WERI-Rb-1 (cell line): ENCODE measurements around the gene OR4C13.
"Not testable (repeated sequence)": the region's sequence is repeated elsewhere in the genome, so short reads cannot be mapped to it uniquely, and the experiment has no call there.

Source experiments
- DNase-seq: peaks from one replicate; pipeline ENCODE4 v3.0.0-alpha.2; 2020
- H3K27ac ChIP-seq: fragments of 250-450 bp; sonication (Bioruptor Pico); 2 replicates; pipeline ENCODE4 v1.5.1; 2020; ENCODE audit warnings: mild to moderate bottlenecking, moderate library complexity
- H3K27me3 ChIP-seq: fragments of 250-450 bp; sonication (Bioruptor Pico); 2 replicates; pipeline ENCODE4 v1.5.1; 2021; ENCODE audit warnings: mild to moderate bottlenecking, low read depth, moderate library complexity; ENCODE audit not compliant: insufficient read depth, severe bottlenecking
- H3K36me3 ChIP-seq: fragments of 250-450 bp; sonication (Bioruptor Pico); 2 replicates; pipeline ENCODE4 v1.5.1; 2020; ENCODE audit warnings: mild to moderate bottlenecking, moderate library complexity
- H3K4me3 ChIP-seq: 2 replicates; pipeline ENCODE4 v1.5.1; 2011; ENCODE audit warnings: low read depth, mild to moderate bottlenecking, control low read depth, low read length
- H3K9me3 ChIP-seq: fragments of 250-450 bp; sonication (Bioruptor Pico); 2 replicates; pipeline ENCODE4 v1.5.1; 2021; ENCODE audit warnings: mild to moderate bottlenecking, moderate library complexity; ENCODE audit not compliant: severe bottlenecking
- TF ChIP-seq, protein P1 (sequence below): IDR thresholded peaks from 2 replicates; pipeline ENCODE4 v1.5.1; 2011; ENCODE audit warnings: low read depth, mild to moderate bottlenecking, control low read depth, inconsistent platforms, low read length

Gene OR4C13

DNA sequence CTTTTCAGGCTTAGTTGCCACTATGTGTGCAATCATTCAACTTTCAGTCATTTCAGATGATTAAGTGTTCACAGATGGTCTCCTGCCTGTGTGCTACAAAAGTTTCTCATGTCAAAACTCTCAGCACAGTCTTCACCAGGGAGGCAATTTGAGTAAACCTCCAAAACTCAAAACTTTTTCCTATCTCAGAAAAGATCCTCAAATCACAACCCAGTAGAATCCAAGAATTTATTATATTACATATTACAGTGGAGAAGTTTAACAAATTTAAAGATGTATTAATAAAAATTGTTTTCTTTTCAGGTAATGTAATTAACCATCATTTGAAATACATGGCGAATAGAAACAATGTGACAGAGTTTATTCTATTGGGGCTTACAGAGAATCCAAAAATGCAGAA lies at the start of gene OR4C13:
OR4C13 (plus strand) TSS at position 301 of the 400 bp plus-strand sequence; CDS start at position 333, 32 bp downstream.
- Histone ChIP-seq H3K27ac (no peak within 1 kb of the TSS), H3K36me3 (no peaks in the 10 kb centered on the region), H3K9me3 (no peaks in the 10 kb centered on the region), H3K4me3 (no peak within 1 kb of the TSS), H3K27me3 (no peaks in the 10 kb centered on the region)
- TF ChIP-seq, protein P1, sequence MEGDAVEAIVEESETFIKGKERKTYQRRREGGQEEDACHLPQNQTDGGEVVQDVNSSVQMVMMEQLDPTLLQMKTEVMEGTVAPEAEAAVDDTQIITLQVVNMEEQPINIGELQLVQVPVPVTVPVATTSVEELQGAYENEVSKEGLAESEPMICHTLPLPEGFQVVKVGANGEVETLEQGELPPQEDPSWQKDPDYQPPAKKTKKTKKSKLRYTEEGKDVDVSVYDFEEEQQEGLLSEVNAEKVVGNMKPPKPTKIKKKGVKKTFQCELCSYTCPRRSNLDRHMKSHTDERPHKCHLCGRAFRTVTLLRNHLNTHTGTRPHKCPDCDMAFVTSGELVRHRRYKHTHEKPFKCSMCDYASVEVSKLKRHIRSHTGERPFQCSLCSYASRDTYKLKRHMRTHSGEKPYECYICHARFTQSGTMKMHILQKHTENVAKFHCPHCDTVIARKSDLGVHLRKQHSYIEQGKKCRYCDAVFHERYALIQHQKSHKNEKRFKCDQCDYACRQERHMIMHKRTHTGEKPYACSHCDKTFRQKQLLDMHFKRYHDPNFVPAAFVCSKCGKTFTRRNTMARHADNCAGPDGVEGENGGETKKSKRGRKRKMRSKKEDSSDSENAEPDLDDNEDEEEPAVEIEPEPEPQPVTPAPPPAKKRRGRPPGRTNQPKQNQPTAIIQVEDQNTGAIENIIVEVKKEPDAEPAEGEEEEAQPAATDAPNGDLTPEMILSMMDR = no peak
- DNase-seq = no peak

DNA sequence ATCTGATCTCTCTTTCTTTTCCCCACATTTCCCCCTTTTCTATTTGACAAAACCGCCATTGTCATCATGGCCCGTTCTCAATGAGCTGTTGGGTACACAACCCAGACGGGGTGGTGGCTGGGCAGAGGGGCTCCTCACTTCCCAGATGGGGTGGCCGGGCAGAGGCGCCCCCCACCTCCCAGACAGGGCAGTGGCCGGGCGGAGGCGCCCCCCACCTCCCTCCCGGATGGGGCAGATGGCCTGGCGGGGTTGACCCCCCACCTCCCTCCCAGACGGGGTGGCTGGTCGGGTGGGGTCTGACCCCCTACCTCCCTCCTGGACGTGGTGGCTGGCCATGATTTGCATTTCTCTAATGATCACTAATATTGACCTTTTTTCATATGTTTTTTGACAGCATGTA lies 40.7 kb upstream of the OR4C13 start:
- not testable (repeated sequence) for DNase-seq, H3K36me3 ChIP-seq, H3K4me3 ChIP-seq, H3K9me3 ChIP-seq, H3K27me3 ChIP-seq, H3K27ac ChIP-seq

DNA sequence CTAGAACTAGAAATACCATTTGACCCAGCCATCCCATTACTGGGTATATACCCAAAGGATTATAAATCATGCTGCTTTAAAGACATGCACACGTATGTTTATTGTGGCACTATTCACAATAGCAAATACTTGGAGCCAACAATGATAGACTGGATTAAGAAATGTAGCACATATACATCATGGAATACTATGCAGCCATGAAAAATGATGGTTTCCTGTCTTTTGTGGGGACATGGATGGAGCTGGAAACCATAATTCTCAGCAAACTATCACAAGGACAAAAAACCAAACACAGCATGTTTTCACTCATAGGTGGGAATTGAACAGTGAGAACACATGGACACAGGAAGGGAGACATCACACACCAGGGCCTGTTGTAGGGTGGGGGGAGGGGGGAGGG lies 3.5 kb upstream of the OR4C13 start:
- H3K36me3 ChIP-seq, H3K4me3 ChIP-seq, H3K9me3 ChIP-seq, H3K27ac ChIP-seq, H3K27me3 ChIP-seq, DNase-seq: not testable (repeated sequence)

DNA sequence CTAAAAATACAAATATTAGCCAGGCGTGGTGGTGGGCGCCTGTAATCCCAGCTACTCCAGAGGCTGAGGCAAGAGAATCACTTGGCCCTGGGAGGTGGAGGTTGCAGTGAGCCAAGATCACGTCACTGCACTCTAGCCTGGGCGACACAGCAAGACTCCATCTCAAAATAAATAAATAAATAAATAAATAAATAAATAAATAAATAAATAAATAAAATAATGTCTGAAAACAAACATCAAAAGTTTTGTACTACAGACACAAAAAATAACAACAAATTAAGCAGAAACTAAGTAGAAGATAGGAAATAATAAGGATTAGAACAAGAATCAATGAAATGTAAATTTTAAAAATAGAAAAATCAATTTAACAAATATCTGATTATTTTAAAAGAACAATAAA lies 21.2 kb downstream of the OR4C13 start:
- not testable (repeated sequence) for H3K36me3 ChIP-seq, H3K27ac ChIP-seq, H3K9me3 ChIP-seq, H3K4me3 ChIP-seq, H3K27me3 ChIP-seq, DNase-seq

DNA sequence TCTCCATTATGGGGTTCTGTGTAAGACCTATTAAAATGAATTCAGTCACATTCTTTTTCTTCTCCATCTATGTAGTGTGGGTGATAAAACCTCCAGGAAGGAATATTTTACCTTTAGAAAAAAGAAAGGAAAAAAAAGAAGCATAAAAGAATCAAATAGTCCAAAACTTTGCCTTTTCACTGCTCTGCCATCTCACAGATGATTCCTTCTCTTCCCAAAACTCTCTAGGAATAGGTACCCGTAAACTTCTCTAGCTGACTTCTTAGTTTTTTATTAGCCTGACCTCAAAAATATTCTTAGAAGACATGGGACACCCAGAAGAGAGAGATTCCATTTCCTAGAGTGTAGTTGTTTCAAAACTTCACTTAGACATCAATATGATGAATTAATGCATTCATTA lies 30.2 kb downstream of the OR4C13 start, which contains the start of gene OR4C12:
OR4C12 (minus strand) TSS at position 101 of the 400 bp plus-strand sequence; CDS start at position 67, 34 bp downstream.
- H3K27me3 ChIP-seq, H3K9me3 ChIP-seq, H3K4me3 ChIP-seq, H3K27ac ChIP-seq, DNase-seq, H3K36me3 ChIP-seq: not testable (repeated sequence)

DNA sequence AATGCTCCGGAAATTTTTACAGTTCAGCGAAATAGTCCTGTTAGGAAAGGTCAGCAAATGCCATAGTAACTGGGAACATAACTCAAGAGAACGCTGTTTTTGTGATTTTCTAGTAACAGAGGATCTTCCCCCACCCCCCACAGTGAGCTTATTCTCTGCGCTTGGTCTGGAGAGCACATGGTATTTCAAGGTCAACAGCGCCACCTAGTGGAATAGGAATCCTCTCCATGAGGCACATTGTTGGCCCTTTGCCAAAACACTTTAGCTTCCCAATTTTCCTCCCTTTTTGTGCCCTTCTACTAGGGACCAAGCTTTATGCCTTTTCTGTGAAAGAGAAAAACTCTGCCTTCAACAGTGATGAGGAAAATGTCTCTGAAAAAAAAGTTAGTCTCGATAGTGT lies 43.4 kb downstream of the OR4C13 start:
- Histone ChIP-seq H3K4me3 (no peak overlapping the region), H3K27ac (no peak overlapping the region), H3K36me3 (no peaks in the 10 kb centered on the region), H3K9me3 (no peaks in the 10 kb centered on the region), H3K27me3 (no peaks in the 10 kb centered on the region)
- DNase-seq = peak; percentile 63
- TF ChIP-seq, protein P1 = peak; percentile 68
